ENCODE results near the gene CD59.

CD59 gene

GRCh38 chr11:33697997-33698396, 38.2 kb downstream of the CD59 start:
- DNase-seq (ENCODE audit: low spot score) = no peak

GRCh38 chr11:33696931-33697638, 39.1 kb downstream of the CD59 start:
- no peak for DNase-seq (ENCODE audit: low spot score)
- no peak for TF ChIP-seq CTCF (IDR thresholded peaks at IDR 0.05; ENCODE audit: extremely low read depth, missing control alignments)

More at GRCh38 chr11:33697997-33698396, 38.2 kb downstream of the CD59 start:
- no peak for TF ChIP-seq CTCF (IDR thresholded peaks at IDR 0.05; ENCODE audit: extremely low read depth, missing control alignments)

GRCh38 chr11:33696411-33696810, 39.8 kb downstream of the CD59 start:
- no peak for DNase-seq (ENCODE audit: low spot score)

GRCh38 chr11:33695051-33695566, 41.1 kb downstream of the CD59 start:
- TF ChIP-seq CTCF (IDR thresholded peaks at IDR 0.05; ENCODE audit: extremely low read depth, missing control alignments) = no peak
- no peak for DNase-seq (ENCODE audit: low spot score)

More at GRCh38 chr11:33696411-33696810, 39.8 kb downstream of the CD59 start:
- TF ChIP-seq CTCF (IDR thresholded peaks at IDR 0.05; ENCODE audit: extremely low read depth, missing control alignments) = no peak

- DNase-seq (ENCODE audit: low spot score) = no peak
- TF ChIP-seq CTCF (IDR thresholded peaks at IDR 0.05; ENCODE audit: extremely low read depth, missing control alignments) = no peak
Measured at GRCh38 chr11:33694346-33695050, 41.7 kb downstream of the CD59 start.

- no peak for DNase-seq (ENCODE audit: low spot score)
- no peak for TF ChIP-seq CTCF (IDR thresholded peaks at IDR 0.05; ENCODE audit: extremely low read depth, missing control alignments)
Measured at GRCh38 chr11:33692541-33692940, 43.7 kb downstream of the CD59 start.

GRCh38 chr11:33692013-33692504, 44.2 kb downstream of the CD59 start:
- DNase-seq (ENCODE audit: low spot score) = no peak
- no peak for TF ChIP-seq CTCF (IDR thresholded peaks at IDR 0.05; ENCODE audit: extremely low read depth, missing control alignments)

Data from GM20000 (cell line).